IPS-18c (cell line): ENCODE data around the gene MAPK4.
"Not testable (repeated sequence)": the region's sequence is repeated elsewhere in the genome, so short reads cannot be mapped to it uniquely, and the experiment has no call there.

Source experiments
- H3K4me3 ChIP-seq: 2 replicates; pipeline ENCODE4 v1.7.0; 2013; ENCODE audit warnings: low read depth, mild to moderate bottlenecking, low read length, moderate library complexity; ENCODE audit not compliant: insufficient read depth
- H3K9me3 ChIP-seq: one replicate; pipeline ENCODE4 v1.6.1; 2013; ENCODE audit warnings: mild to moderate bottlenecking, low read length, moderate library complexity; ENCODE audit not compliant: control insufficient read depth, insufficient read depth

The MAPK4 gene

DNA sequence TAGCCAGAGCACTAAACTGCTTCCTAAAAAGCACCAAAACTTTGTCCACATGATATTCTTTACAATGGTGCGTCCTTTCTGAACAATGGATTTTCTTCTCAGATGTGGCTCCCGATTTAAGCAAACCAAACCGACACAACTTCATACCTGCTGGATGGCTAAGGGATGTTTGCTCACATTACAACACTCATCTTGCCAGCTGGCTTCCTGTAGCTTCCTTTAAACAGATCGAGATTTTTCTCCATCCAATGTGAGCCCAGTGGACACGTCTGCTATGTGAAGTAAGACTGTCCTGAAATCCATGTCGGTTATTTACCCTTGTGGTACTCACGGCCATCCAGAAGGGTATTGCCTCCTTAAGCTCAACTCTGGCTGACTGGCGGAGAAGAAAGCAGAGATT, 126.5 kb downstream of the MAPK4 start:
- H3K9me3 ChIP-seq: no peaks in the 10 kb centered on the region
- H3K4me3 ChIP-seq: no peak overlapping the region

- H3K4me3 ChIP-seq: no peak overlapping the region
- no peaks in the 10 kb centered on the region for H3K9me3 ChIP-seq
Measured at GRCh38 chr18:50687491-50687890, 127.6 kb downstream of the MAPK4 start.

- Histone ChIP-seq H3K4me3 (no peak overlapping the region), H3K9me3 (no peaks in the 10 kb centered on the region)
Measured at GRCh38 chr18:50689578-50689977, 129.7 kb downstream of the MAPK4 start.

GRCh38 chr18:50694147-50694546, 134.3 kb downstream of the MAPK4 start:
- no peak overlapping the region for H3K4me3 ChIP-seq
- H3K9me3 ChIP-seq: no peaks in the 10 kb centered on the region

GRCh38 chr18:50695431-50696176, 135.7 kb downstream of the MAPK4 start:
- Histone ChIP-seq H3K4me3 (no peak overlapping the region), H3K9me3 (no peaks in the 10 kb centered on the region)

GRCh38 chr18:50696436-50696835, 136.5 kb downstream of the MAPK4 start:
- H3K9me3 ChIP-seq: no peaks in the 10 kb centered on the region
- H3K4me3 ChIP-seq: no peak overlapping the region

DNA sequence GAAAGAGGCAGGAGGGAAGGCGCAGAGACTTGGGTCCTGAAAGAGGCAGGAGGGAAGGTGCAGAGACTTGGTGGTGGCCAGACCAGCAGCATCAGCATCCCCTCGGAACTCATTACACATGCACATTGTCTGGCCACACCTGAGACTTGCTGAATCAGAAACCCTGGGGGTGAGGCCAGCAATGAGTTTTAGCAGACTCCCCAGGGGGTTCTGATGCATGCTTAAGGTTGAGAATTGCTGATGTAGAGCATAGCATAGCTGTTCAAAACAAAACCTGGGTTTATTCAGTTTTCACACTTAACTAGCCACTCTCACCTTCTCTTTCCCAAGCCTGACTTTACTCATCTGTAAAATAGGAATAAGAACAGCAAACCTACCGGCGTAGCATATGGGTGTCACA, 137.0 kb downstream of the MAPK4 start:
- Histone ChIP-seq H3K4me3 (no peak overlapping the region), H3K9me3 (no peaks in the 10 kb centered on the region)

DNA sequence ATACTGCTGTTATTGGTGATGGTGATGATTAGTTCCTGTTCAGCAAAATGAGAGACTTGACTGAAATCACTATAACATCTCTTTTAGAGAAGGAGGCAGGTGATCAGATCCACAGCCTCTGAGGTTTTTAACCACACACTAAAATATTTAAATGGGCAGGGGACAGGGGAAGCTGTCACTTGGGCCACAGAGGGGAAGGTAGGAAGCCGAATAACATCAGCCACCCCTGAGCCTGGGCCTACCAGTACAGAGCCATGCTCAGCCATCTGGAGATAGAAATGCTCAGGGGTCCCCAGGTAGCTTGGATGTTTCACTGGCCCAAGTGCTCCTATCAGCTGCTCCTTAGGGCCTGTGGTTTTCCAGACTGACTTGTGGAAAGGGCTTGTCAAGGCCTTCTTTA, 137.6 kb downstream of the MAPK4 start:
- Histone ChIP-seq H3K9me3 (no peaks in the 10 kb centered on the region), H3K4me3 (no peak overlapping the region)

- no peaks in the 10 kb centered on the region for H3K9me3 ChIP-seq
Measured at GRCh38 chr18:50700245-50701165, 140.6 kb downstream of the MAPK4 start.

GRCh38 chr18:50704357-50704940, 144.6 kb downstream of the MAPK4 start:
- Histone ChIP-seq H3K9me3 (no peaks in the 10 kb centered on the region), H3K4me3 (no peak overlapping the region)

More at GRCh38 chr18:50700245-50701165, 140.6 kb downstream of the MAPK4 start:
- no peak overlapping the region for H3K4me3 ChIP-seq

GRCh38 chr18:50706199-50706598, 146.3 kb downstream of the MAPK4 start:
- H3K9me3 ChIP-seq: no peaks in the 10 kb centered on the region
- no peak overlapping the region for H3K4me3 ChIP-seq

- no peaks in the 10 kb centered on the region for H3K9me3 ChIP-seq
- no peak overlapping the region for H3K4me3 ChIP-seq
Measured at GRCh38 chr18:50706651-50707050, 146.8 kb downstream of the MAPK4 start.

- not testable (repeated sequence) for H3K4me3 ChIP-seq, H3K9me3 ChIP-seq
Measured at GRCh38 chr18:50707297-50707696, 147.4 kb downstream of the MAPK4 start.

GRCh38 chr18:50707855-50708469, 148.1 kb downstream of the MAPK4 start:
- Histone ChIP-seq H3K9me3 (no peaks in the 10 kb centered on the region), H3K4me3 (no peak overlapping the region; the same call in 1 of the 2 replicates)

- no peaks in the 10 kb centered on the region for H3K9me3 ChIP-seq
Measured at GRCh38 chr18:50709193-50709592, 149.3 kb downstream of the MAPK4 start.

GRCh38 chr18:50711386-50711785, 151.5 kb downstream of the MAPK4 start:
- H3K4me3 ChIP-seq: no peak overlapping the region
- no peaks in the 10 kb centered on the region for H3K9me3 ChIP-seq

More at GRCh38 chr18:50709193-50709592, 149.3 kb downstream of the MAPK4 start:
- no peak overlapping the region for H3K4me3 ChIP-seq

- H3K9me3 ChIP-seq: peaks cover 2% of the 10 kb centered on the region
- H3K4me3 ChIP-seq: no peak overlapping the region
Measured at GRCh38 chr18:50715919-50716318, 156.0 kb downstream of the MAPK4 start.
